ENCODE measurements around the gene MACROD2.

MACROD2 gene

DNA sequence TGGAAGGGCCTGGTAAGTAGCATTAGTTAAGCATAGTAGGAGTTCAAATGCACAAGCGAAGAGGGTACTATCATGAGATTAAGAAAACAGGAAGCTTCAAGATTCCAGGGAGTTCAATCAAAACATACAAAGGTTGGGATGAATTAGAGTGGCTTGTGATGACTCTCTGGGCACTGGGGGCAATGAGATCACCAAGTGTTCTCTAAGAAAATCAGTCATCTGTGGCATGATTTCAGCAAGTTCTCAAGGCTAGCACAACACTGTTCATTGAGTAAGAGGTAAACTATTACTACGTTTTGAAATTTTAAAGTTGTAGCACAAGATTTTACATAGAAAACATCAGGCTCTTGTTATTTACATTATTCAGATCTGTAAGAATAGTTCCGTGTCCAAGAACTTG, 481.8 kb downstream of the MACROD2 start:
- no peaks in the 10 kb centered on the region for H3K4me1 ChIP-seq
- H4K20me1 ChIP-seq = no peaks in the 10 kb centered on the region
- H3K9ac ChIP-seq = no peak overlapping the region
- H3K27me3 ChIP-seq = no peaks in the 10 kb centered on the region
- H3K4me2 ChIP-seq = no peak overlapping the region
- H3K4me3 ChIP-seq = no peak overlapping the region
- no peaks in the 10 kb centered on the region for H3K9me3 ChIP-seq (replicated peaks in 1 of 11)
- H3K27ac ChIP-seq = no peak overlapping the region
- TF ChIP-seq Cebpa-rat (IDR thresholded peaks at IDR 0.05) = no peak
- no peaks in the 10 kb centered on the region for H3K36me3 ChIP-seq

DNA sequence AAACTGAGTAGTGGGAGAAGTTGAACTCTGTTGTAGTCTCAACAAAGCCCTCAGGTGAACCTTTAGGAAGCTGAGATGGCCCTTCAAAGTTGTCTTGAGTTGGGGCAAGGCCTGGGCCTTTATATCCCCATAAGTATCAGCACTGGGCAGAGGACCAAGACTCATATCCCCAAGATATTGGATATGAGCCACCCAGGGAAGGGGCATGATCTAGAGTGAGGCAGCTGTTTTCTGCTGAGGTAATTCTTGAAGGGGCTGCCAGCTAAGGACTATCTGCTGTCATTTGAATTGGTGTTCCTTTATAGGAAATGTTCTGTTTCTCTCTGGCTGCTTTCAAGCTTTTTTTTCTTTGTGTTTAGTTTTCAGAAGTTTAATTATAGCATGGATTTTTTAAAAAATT, 482.8 kb downstream of the MACROD2 start:
- no peaks in the 10 kb centered on the region for H3K36me3 ChIP-seq
- no peaks in the 10 kb centered on the region for H4K20me1 ChIP-seq
- H3K4me1 ChIP-seq = no peaks in the 10 kb centered on the region
- TF ChIP-seq Cebpa-rat (IDR thresholded peaks at IDR 0.05) = no peak
- H3K9ac ChIP-seq = no peak overlapping the region
- no peaks in the 10 kb centered on the region for H3K9me3 ChIP-seq (replicated peaks in 1 of 11)
- no peaks in the 10 kb centered on the region for H3K27me3 ChIP-seq
- no peak overlapping the region for H3K4me2 ChIP-seq
- no peak overlapping the region for H3K27ac ChIP-seq
- no peak overlapping the region for H3K4me3 ChIP-seq

GRCh38 chr20:14481863-14482262, 486.5 kb downstream of the MACROD2 start:
- H3K9me3 ChIP-seq (replicated peaks in 1 of 11) = no peaks in the 10 kb centered on the region
- H3K4me3 ChIP-seq = no peak overlapping the region
- H3K4me2 ChIP-seq = no peak overlapping the region
- no peaks in the 10 kb centered on the region for H3K4me1 ChIP-seq
- no peak overlapping the region for H3K9ac ChIP-seq
- no peaks in the 10 kb centered on the region for H4K20me1 ChIP-seq
- TF ChIP-seq Cebpa-rat (IDR thresholded peaks at IDR 0.05) = no peak
- H3K27me3 ChIP-seq = no peaks in the 10 kb centered on the region
- H3K36me3 ChIP-seq = no peaks in the 10 kb centered on the region
- no peak overlapping the region for H3K27ac ChIP-seq

- Histone ChIP-seq H3K9me3 (replicated peaks in 1 of 11) (no peaks in the 10 kb centered on the region), H3K4me1 (no peaks in the 10 kb centered on the region), H3K9ac (no peak overlapping the region), H3K27me3 (no peaks in the 10 kb centered on the region), H3K36me3 (no peaks in the 10 kb centered on the region), H3K4me2 (no peak overlapping the region), H3K4me3 (no peak overlapping the region), H4K20me1 (no peaks in the 10 kb centered on the region), H3K27ac (no peak overlapping the region)
- TF ChIP-seq Cebpa-rat (IDR thresholded peaks at IDR 0.05) = no peak
These were observed 492.9 kb downstream of the MACROD2 start for GRCh38 chr20:14488212-14488611.

DNA sequence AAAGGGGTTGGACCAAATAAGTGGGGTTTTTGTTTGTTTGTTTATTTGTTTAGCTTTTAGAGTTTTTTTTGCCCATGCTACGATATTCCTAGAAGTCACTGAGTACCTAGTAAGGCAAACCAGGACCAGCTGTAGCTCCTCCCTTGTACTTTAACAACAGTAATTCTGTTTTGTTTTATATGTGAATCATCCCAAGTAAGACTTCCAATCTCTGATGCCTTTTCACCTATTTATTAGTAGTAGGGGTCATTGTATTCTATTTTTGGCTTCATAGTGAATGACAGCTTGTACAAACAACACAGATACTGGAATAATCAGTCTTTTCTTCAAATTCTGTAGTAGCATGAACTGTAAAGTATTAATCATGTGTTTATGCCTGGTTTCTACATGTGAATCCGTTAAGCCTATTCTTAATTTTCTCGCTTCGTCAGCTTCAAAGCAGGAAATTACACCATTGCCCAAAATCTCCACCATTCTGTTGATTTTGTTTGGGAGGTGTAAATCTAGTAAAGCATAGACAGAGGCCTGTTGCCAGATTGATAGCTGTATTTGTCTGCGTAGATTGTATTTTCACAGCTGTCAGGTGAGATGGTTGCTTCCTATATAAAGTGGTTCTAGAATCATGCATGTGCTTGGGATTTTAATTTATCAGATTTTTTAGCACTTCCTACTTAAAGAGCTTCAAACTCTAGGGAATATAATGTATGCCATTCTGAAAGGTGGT, 493.6 kb downstream of the MACROD2 start:
- H3K4me2 ChIP-seq = no peak overlapping the region
- H3K9me3 ChIP-seq (replicated peaks in 1 of 11) = no peaks in the 10 kb centered on the region
- H3K9ac ChIP-seq = no peak overlapping the region
- H3K4me3 ChIP-seq = no peak overlapping the region
- H3K4me1 ChIP-seq = no peaks in the 10 kb centered on the region
- no peak overlapping the region for H3K27ac ChIP-seq
- H3K27me3 ChIP-seq = no peaks in the 10 kb centered on the region
- H3K36me3 ChIP-seq = no peaks in the 10 kb centered on the region
- no peaks in the 10 kb centered on the region for H4K20me1 ChIP-seq
- no peak for TF ChIP-seq Cebpa-rat (IDR thresholded peaks at IDR 0.05)

DNA sequence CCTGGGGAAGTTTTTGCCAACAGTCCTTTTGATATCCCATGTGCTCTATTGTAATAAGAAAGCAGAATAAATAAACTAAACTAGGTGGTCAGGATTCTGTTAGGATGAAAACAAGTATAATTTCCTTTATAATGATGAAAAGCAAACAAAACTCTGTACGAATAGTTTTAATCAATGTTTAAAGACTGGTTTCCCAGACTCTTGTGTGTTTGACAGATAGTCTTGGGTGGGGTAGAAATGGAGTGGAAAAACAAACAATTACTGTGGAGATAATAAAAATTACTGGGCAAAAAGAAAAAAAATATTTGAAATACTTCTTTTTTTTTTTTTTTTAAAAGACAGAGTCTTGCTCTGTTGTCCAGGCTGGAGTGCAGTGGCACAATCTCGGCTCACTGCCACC, 494.2 kb downstream of the MACROD2 start:
- Histone ChIP-seq H3K36me3 (no peaks in the 10 kb centered on the region), H4K20me1 (no peaks in the 10 kb centered on the region), H3K27me3 (no peaks in the 10 kb centered on the region), H3K4me2 (no peak overlapping the region), H3K27ac (no peak overlapping the region), H3K4me3 (no peak overlapping the region), H3K9ac (no peak overlapping the region), H3K9me3 (replicated peaks in 1 of 11) (no peaks in the 10 kb centered on the region), H3K4me1 (no peaks in the 10 kb centered on the region)
- no peak for TF ChIP-seq Cebpa-rat (IDR thresholded peaks at IDR 0.05)

- no peak overlapping the region for H3K4me3 ChIP-seq
- no peak overlapping the region for H3K4me2 ChIP-seq
- no peaks in the 10 kb centered on the region for H3K27me3 ChIP-seq
- TF ChIP-seq Cebpa-rat (IDR thresholded peaks at IDR 0.05) = no peak
- no peak overlapping the region for H3K9ac ChIP-seq
- no peaks in the 10 kb centered on the region for H3K9me3 ChIP-seq (replicated peaks in 1 of 11)
- no peaks in the 10 kb centered on the region for H3K36me3 ChIP-seq
- no peaks in the 10 kb centered on the region for H3K4me1 ChIP-seq
- H4K20me1 ChIP-seq = no peaks in the 10 kb centered on the region
- H3K27ac ChIP-seq = no peak overlapping the region
These were observed 496.1 kb downstream of the MACROD2 start for GRCh38 chr20:14491436-14491835.

GRCh38 chr20:14493408-14493807, 498.1 kb downstream of the MACROD2 start:
- Histone ChIP-seq H3K27ac (no peak overlapping the region), H3K9ac (no peak overlapping the region), H4K20me1 (no peaks in the 10 kb centered on the region), H3K4me3 (no peak overlapping the region), H3K4me1 (no peaks in the 10 kb centered on the region), H3K36me3 (no peaks in the 10 kb centered on the region), H3K4me2 (no peak overlapping the region), H3K9me3 (replicated peaks in 1 of 11) (no peaks in the 10 kb centered on the region), H3K27me3 (no peaks in the 10 kb centered on the region)
- TF ChIP-seq Cebpa-rat (IDR thresholded peaks at IDR 0.05) = no peak

DNA sequence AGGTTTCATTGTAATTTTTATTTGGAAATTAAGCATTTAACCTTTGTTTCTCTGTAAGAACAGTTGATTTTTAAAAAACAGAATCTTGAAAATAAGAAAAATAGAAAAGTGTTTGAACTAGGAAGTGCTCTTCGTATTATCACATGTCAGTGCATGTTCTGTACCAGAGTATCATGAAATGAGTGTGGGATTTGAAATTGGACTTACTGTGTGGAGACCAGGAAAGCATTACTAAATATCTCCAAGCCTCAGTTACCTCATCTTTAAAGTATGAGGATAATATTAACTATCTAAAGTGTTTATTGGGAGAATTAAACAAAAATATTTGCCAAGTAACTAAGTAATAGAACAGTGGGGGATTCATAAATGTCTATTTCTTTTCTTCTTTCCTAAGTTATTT, 499.0 kb downstream of the MACROD2 start:
- no peak overlapping the region for H3K27ac ChIP-seq
- H4K20me1 ChIP-seq = no peaks in the 10 kb centered on the region; a peak in 1 of 22 replicates
- no peak for TF ChIP-seq Cebpa-rat (IDR thresholded peaks at IDR 0.05)
- H3K9me3 ChIP-seq (replicated peaks in 1 of 11) = no peaks in the 10 kb centered on the region
- no peak overlapping the region for H3K9ac ChIP-seq
- no peaks in the 10 kb centered on the region for H3K36me3 ChIP-seq
- H3K4me1 ChIP-seq = peaks cover 0 to 7% (median 0%) of the 10 kb centered on the region in 10 experiments; a peak in 5 of 20 replicates
- no peak overlapping the region for H3K4me2 ChIP-seq
- H3K4me3 ChIP-seq = no peak overlapping the region
- no peaks in the 10 kb centered on the region for H3K27me3 ChIP-seq

DNA sequence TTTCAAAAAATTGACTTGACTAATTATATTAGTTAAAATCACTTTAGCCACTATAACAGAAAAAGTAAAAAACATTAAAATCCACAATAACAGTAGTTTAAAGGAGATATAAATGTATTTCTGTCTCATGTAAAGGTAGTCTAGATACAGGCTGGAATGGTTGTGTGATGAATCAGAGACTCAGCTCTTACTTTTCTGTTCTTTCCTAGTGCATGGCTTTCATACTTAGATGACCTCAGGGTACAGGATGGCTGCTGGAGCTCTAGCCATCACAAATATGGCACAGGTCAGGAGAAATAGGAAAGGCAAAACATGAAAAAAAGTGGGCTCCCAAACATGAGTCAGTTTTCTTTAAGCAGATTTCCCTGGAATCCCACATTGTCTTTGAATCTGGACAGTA, 499.8 kb downstream of the MACROD2 start:
- no peaks in the 10 kb centered on the region; a peak in 1 of 22 replicates for H4K20me1 ChIP-seq
- no peaks in the 10 kb centered on the region for H3K9me3 ChIP-seq (replicated peaks in 1 of 11)
- no peak overlapping the region for H3K4me2 ChIP-seq
- peaks cover 0 to 7% (median 0%) of the 10 kb centered on the region in 10 experiments; a peak in 5 of 20 replicates for H3K4me1 ChIP-seq
- no peaks in the 10 kb centered on the region for H3K27me3 ChIP-seq
- no peak overlapping the region for H3K9ac ChIP-seq
- no peak overlapping the region for H3K27ac ChIP-seq
- H3K4me3 ChIP-seq = no peak overlapping the region
- no peak for TF ChIP-seq Cebpa-rat (IDR thresholded peaks at IDR 0.05)
- no peaks in the 10 kb centered on the region for H3K36me3 ChIP-seq

All from BLaER1 treated with 17β-estradiol and CSF1 and Interleukin-3, amounts not matched to agents 10 nM and 100 nM (cell line).